Urothelium cell line (cell line): ENCODE results near the gene CEACAM7.
A peak's percentile ranks its signal among the peaks of the same experiment; 100 is the strongest.
"Not testable (repeated sequence)": the region's sequence is repeated elsewhere in the genome, so short reads cannot be mapped to it uniquely, and the experiment has no call there.

Source experiments
- DNase-seq: peaks from one replicate; pipeline ENCODE4 v3.0.0; 2011; ENCODE audit warnings: low spot score, mixed read lengths
- FAIRE-seq: peaks from 2 replicates; lab custom pipeline; 2011; peaks lifted over from hg19 to GRCh38; lab: Jason Lieb, UNC

CEACAM7 gene

DNA sequence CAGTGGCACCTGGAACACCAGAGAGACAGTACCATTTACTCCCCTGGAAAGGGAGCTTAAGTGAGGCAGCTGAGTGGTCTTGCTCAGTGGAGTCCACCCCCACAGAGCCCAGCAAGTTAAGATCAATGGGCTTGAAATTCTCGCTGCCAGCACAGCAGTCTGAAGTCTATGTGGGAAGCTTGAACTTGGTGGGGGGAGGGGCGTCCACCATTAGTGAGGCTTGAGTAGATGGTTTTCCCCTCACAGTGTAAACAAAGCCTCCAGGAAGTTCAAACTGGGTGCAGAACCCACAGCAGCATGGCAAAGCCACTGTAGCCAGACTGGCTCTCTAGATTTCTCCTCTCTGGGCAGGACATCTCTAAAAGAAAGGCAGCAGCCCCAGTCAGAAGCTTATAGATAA, 30.9 kb downstream of the CEACAM7 start:
- no peak for DNase-seq
- no peak for FAIRE-seq

DNA sequence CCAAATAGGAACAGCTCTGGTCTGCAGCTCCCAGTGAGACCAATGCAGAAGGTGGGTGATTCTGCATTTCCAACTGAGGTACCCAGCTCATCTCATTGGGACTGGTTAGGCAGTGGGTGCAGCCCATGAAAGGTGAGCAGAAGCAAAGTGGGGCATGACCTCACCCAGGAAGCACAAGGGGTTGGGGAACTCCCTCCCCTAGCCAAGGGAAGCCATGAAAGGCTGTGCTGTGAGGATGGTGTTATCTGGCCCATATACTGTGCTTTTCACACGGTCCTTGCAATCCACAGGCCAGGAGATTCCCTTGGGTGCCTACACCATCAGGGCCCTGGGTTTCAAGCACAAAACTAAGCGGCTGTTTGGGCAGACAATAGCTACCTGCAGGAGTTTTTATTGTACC, 31.3 kb downstream of the CEACAM7 start:
- DNase-seq, FAIRE-seq: not testable (repeated sequence)

DNA sequence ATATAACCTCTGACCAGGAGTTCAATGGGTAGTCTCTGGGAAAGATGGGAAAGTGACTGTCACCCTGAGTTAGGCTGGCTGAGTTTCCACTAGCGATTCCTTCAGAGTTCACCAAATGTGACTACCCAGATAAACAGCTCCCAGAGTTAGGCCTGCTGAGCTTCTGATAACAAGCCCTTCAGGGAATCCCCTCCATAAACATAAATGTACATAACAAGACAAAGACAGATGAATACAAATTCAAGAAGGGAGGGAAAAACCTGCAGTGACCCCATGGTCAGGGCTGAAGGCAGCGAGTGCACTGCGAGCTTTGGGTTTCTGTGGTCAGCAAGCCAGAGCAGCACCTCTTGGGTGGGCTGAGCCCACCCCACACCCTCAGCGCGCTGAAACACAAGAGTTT, 35.8 kb downstream of the CEACAM7 start:
- no peak for FAIRE-seq
- DNase-seq, result no peak

DNA sequence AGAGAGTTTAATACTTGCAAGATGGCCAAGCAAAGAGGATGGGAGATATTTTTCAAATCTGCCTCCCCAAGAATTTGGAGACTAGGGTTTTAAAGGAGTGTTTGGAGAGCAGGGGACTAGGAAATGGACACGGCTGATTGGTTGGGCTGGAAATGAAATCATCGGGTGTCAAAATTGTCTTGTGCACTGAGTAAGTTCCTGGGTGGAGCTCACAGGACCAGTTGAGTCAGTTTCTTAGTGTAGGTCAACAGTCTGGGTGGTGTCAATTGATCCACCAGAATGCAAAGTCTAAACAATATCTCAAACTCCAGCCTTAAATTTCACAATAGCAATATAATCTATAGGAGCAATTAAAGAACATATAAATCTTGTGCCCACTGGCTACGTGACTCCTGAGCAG, 38.2 kb downstream of the CEACAM7 start:
- FAIRE-seq, result no peak

DNA sequence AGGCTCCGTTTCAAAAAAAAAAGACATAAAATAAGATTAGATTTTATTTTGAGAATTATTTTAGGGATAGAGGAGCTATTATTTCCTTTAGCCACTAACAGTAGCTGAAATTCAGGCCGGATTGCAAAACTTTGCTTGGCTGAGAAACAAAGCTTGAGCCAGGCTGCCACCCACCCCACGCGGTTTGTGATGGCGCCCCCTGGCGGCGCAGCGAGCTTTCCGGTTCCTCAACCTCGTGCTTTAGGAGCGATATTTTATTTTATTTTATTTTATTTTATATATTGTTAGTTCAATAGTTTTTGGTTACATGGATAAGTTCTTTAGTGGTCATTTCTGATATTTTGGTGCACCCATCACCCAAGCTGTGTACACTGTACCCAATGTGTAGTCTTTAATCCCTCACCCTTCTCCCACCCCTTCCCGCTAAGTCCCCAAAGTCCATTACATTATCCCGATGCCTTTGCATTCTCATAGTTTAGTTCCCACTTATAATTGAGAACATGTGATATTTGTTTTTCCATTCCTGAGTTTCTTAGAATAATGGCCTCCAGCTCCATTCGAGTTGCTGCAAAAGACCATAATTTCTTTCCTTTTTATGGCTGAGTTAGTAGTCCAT, 41.4 kb downstream of the CEACAM7 start:
- DNase-seq (peak; percentile 40), FAIRE-seq (no peak)

More for the DNA sequence above, 38.2 kb downstream of the CEACAM7 start:
- no peak for DNase-seq

DNA sequence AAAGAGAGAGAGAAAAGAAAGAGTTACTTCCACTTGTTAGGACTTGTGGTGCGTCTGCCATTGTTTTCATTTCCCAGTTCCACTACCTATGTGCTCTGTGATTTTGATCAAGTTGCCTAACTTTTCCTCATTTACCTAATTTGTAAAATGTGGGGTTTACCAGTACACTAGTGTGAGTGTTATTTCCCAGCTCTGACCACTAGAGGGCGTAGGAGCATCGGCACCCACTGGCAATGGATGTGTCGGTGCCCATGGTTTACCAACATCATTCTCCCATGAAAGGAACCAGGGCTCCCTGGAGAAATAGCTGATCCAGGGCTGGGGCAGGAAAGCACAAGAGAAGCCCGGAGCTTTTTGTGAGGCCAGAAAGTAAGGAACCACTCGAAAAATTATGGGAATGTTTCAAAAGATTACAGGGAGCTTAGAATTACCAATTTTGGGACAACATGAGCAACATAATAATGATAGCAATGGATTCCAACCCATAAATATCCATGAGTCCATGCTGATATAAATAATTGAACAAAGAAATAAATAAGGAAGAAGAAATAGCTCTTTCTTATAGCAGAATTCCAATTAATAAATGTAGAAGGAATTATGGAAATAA, 46.1 kb downstream of the CEACAM7 start:
- DNase-seq (peak; percentile 84), FAIRE-seq (no peak)

DNA sequence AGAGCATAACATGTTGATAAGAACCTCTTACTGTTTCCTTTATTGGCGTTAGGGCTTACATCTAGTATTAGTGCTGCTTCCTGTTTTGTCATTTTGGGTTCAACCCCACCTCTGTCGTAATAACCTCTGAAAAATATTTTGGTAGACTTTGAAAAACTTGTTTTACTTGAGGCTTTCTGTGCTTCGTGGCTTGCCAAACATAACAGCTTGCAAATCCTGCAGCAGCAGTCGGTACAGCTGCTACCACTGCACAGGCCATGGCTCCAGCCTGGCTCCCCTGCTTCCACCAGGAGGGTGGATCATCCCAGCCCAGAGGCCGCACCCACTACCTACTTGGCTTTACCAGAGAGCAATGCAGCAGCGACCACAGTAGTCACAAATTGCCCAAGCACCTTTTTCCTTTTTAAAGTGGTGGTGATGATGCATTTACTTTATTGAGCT, 49.4 kb downstream of the CEACAM7 start:
- no peak for FAIRE-seq
- DNase-seq, result no peak

DNA sequence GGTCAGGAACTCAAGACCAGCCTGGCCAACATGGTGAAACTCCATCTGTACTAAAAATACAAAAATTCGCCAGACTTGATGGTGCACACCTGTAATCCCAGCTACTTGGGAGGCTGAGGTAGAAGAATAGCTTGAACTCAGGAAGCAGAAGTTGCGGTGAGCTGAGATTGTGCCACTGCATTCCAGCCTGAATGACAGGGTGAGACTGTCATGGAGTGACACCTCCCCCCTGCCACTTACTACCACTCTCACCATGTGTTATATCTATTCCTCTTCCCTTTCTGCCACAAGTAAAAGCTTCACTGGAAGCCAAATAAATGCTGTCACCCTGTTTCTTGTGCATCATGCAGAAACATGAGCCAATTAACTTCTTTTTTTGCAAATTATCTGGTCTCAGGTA, 50.6 kb downstream of the CEACAM7 start:
- DNase-seq (no peak), FAIRE-seq (no peak)

DNA sequence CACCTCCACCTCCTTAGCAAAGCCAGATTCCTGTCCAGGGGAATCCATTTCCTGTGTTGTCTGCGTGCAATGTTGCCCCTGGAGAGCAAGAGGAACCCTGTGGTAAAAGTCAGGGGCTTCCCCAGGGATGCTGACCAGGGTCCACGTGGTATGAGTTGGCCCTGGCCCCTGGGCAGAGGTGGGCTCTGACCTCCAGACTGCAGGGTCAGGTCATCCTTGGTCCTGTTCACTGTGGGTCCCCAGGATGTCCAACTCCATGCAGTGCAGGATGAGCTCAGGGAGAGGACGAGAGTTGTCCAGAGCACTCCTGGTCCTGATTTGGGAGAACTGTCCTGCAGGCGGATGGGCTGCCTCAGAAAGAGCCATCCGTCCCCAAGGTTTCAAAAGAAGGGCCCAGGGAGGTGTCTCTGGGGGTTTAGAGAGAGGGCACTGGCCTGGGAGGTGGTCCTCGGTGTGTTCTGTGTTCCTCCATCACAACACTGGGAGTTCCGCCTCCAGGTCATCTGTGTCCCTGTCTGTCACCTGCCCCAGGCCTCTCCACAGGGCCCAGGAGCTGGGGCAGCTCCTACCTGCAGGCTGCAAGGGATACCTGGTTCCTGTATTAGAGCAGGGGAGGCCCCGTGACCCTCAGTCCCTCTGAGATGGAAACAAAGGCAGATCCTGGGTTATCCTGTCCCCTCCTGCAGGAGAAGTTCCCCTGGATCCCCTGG, 59.9 kb downstream of the CEACAM7 start:
- FAIRE-seq (no peak), DNase-seq (no peak)

DNA sequence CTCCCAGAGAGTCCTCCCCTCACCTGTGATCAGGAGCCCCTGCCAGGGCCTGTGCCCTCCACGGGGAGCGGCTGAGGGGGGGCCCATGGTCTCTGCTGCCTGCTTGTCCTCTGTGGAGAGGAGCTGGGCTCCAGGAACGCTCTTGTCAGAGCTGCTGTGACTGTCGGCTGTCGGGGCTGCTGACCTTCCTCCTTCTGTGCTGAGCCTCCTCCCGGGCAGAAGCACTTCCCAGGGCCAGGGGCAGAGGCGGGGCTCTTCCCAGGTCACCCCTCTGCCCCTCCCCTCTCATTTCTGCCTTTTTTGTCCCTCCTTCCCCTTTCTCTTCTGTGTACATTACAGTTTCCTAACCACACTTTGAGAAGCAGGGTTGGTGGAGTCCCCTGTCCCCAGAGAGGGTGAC, 61.2 kb downstream of the CEACAM7 start, which contains the start of gene CEACAM4:
CEACAM4 (minus strand) TSS at position 198 of the 400 bp plus-strand sequence; CDS start at position 87, 111 bp downstream.
- no peak for FAIRE-seq
- no peak for DNase-seq

DNA sequence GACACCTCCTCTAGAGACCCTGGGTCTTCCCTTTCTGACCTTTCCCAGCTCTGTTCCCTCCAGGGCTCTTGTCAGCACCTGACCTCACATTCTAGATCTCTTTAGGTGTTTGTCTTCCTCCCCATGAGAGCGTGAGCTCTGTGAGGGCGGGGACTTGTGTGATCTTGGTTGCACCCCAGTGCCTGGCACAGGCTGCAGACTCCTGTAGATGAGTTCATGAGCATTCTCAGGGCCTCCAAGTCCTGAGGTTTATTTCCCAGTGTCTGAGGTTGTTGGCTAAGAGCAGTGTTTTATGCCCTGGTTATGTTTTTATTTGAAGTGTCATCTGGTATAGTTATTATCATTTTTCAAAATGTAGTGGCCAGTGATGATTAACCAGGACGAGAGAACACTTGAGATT, 61.8 kb downstream of the CEACAM7 start:
- DNase-seq (no peak), FAIRE-seq (no peak)

DNA sequence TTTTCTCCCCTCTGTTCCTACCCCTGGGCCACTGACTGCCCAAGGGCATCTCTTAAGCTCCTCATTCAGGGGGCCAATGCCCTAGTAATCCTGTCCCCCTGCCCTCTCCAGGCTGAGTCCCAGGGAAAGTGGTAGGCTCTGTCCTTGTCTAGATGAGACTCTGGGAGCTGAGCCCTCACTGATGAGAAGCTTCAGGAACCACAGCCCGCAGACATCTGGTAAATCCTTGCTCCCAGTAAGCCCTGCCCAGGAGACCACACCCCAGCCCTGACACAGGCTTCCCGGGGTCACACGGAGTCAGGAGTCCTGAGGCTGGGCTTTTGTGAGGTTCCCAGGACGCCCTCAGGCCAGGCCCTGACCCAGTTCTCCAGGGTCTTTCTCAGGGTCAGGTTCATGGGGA, 63.1 kb downstream of the CEACAM7 start:
- no peak for DNase-seq
- no peak for FAIRE-seq

DNA sequence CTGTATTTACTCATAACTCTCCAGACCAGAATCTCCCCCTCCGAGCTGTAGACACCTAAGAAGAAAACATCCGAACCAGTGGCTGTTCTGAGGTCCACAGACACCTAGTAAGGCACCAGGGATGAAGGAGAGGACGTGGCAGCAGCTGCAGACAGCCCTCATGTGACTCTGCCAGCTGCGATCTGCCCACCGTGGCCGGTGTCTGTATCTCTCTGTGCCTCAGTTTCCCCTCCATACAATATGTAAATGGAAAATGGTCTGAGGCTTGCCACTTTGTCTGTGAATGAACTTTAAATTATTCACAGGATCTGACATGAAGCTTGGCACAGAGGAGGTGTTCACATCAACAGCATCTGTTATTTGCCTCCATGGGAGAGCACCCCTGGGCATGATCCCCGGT, 63.6 kb downstream of the CEACAM7 start:
- DNase-seq (no peak), FAIRE-seq (no peak)

DNA sequence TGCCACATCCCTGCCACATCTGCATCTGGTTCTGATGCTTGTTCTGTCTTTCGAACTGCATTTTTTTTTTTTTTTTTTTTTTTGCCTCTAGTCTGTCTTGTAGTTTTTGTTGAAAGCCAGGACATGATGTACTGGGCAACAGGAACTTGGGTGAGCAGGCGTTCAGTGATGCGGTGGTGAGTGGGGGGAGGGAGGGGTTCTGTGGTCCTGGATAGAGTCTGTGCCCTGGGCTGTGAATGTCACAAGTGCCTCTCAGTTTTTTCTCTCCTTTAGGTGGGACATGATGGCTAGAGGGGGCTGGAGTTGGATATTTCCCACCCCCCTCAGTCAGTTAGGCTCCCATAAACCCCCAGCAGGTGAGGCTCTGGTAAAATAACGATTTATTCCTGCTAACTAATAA, 64.7 kb downstream of the CEACAM7 start:
- DNase-seq (no peak), FAIRE-seq (no peak)
